ENCODE measurements around the gene PMP22.

Gene PMP22

GRCh38 chr17:15274017-15274416, 8.9 kb upstream of the PMP22 start:
- no peak for DNase-seq (ENCODE audit: low read depth)

GRCh38 chr17:15273141-15273793, 8.1 kb upstream of the PMP22 start:
- DNase-seq (ENCODE audit: low read depth) = no peak

- no peak for DNase-seq (ENCODE audit: low read depth)
These were observed 6.6 kb upstream of the PMP22 start for GRCh38 chr17:15271741-15272140.

DNA sequence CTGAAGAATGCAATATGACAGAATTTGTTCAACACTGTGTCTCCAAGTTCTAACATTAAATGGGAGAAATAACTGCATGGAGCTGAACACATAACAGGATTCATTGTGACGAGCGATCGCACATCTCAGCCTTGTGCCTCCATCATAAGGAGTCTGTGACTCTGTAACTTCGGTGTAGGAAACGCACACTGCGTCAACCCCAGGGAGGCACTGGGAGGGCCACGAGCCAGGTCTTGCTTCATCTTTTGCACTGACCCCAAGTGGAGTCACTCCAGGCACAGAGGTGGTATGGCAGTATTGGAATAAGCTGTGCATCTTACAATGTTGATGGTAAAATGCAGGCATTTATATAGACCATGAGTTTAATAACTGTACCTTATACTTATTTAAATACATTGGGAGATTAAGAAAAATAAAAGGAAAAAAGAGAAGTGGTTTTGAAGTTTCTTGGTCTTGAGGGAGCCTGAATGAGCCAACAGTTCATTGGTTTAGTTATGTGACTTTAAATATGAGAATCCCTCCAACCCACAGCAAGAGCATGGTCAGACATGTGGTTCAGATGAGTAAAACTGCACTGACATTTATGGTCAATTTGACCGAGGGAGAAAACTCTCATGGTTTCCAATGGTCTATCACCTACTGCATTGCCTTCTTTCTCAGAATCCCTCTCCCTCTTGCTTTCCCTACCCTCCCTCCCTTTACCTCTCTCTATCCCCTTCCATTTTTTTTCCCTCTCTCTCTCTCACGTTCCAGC, 5.7 kb upstream of the PMP22 start:
- no peak for DNase-seq (ENCODE audit: low read depth)

DNA sequence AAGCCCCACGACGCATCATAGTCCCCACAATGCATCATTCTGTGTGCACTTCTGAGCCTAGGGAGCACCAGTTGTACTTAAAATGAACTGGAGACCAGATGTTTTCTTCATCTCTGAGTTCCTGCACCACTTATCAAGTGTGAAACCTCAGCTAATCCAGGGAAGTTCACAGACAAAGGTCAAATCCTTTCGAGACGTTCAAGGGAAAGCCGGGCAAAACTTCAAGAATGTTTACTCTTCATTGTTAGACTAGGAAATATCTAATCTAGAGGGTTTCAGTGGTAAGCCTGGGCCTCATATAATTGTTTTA, 4.6 kb upstream of the PMP22 start:
- DNase-seq (ENCODE audit: low read depth) = no peak

DNA sequence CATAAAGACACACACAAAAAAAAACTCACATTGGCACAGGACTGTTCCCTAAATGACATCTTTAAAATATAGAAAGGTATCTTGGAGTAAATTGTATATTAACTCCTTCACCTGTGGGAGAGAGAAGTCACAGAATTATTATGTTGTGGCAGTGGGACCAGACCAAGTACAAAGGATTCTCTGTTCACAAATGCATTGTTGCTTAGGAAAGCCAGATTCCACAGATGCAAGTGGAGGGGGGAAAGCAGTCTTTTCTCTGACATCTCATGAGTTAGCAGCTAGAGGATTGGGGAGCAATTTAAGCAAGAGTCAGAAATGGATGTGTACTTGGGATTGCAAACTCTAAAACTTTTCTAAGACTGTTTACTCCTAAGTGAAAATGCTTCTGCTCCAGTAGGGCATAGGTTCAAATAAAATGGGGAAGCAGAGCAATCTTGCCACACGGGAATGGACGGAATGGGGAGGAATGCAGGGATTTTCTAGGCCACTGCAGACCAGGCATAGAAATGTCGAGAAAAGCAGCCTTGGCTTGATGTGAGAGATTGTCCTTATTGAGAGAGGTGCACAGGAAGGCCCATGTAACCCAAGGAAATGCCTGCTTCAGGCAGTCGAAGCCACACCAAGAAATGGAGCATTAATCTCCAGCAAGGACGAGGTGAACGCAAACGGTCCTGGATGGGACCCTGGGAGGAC, 4.1 kb upstream of the PMP22 start:
- no peak for DNase-seq (ENCODE audit: low read depth)

DNA sequence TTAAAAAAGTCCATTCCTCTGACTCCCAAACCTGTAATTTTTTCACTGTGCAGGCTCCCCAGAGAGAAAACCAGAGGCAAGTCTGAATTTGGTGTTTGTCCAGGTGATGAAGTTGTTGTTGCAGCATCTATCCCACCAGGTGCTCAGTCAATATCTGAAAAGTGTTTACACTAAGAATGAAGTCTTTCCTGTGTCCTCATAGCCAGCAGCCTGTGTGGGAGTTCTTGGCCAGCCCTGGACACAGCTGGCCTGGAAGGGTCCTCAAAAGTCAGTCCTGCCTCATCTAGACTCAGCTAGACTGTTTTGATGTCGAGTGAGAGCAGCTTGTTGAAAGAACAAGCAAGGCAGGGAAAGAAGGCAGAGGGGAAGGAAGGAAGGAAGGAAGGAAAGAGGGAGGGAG, 3.3 kb upstream of the PMP22 start:
- no peak for DNase-seq (ENCODE audit: low read depth)

DNA sequence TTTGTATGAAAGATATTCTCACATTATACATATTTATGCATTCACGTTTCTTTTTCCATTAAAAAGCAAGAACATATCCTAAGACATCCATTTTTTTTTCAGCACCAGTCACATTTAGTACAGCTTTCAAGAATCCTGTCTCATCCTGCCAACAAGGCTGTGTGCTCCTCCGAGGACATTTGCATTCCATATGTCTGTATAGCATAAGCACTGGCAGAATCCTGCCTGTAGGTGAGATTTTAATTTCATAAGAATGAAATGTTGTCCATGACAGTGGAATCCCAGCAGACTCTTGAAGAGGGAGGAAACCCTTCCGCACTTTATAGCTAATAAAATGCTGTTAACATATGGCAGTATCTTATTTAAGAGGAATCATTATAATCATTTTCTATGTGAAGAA, 2.9 kb upstream of the PMP22 start:
- DNase-seq (ENCODE audit: low read depth) = no peak

DNA sequence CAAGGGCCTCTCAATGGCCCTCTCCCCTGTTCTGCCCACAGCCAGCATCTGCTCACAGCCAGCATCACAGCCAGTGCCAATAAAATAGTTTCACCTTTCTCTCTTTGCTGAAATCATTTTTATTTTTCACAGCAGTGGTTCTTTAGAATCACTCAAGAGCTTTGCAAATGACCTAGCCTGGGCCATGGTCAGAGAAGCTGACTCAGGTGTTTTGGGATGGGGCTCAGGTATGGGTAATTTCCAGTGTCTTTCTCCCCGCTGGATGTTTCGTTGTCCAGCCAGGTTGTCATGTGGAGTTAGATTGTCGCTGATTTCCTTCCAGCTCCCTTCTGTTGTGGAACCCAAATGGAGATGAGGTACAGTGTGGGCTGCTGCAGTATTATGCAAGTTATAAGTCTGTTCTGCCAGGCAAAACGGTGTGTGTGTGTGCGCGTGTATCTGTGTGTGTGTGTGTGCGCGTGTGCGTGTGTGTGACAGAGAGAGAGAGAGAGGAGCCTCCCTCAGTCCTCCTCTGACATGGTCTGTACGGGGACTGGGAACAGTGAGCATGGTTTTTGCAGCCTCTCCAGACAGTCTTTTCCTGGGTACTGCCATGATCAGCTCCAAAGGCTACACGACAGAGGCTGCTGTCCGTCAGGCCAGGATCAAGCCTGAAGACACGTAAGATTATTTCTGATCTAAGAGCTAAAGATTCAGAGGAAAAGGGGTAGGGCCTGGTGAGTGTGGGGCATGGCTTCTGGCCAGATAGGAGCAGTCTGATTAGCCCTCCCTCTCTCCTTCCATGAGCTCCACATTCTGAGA, 1.4 kb upstream of the PMP22 start:
- no peak for DNase-seq (ENCODE audit: low read depth)

DNA sequence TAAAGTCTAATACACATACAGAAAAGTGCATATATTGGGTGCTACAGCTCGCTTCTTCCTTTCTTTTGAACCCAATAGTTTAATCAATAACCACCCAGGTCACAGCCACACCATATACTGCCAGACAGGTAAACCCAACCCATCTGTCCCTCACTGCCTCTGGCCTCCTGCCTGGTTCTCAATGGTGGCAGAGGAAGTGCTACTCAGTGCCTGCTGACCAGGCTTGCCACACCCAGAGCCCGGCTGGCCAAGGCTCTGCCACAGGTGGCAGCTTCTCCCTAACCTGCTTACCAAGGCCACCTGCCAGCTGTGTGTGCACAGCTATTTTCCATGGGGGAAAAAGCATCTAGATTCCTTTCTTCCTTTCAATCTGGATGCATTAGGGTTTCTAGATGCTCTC, 584 bp downstream of the PMP22 start:
- DNase-seq (ENCODE audit: low read depth) = no peak

DNA sequence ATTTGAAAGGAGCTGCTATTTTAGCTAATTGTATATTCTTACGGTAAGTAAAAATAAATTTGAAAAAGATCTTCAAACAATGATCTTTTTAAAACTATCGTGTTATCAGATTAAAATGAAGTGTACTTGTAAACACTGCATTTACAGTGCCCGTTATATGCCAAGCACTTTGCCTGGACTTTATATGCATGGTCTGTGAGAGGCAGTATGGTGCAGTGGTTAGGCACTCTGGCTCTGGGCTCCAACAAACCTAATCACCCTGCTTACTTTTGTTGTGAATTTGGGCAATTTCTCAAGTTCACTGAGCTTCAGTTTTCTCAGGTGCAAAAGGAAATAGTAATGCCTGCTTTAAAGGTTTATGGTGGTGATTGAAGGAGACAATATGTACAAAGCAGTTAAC, 1.4 kb downstream of the PMP22 start:
- DNase-seq (ENCODE audit: low read depth) = no peak

GRCh38 chr17:15263206-15263579, 1.9 kb downstream of the PMP22 start:
- DNase-seq (ENCODE audit: low read depth) = no peak

- DNase-seq (ENCODE audit: low read depth) = no peak
These were observed 2.6 kb downstream of the PMP22 start for GRCh38 chr17:15262291-15263205.

GRCh38 chr17:15261802-15262290, 3.3 kb downstream of the PMP22 start:
- no peak for DNase-seq (ENCODE audit: low read depth)

GRCh38 chr17:15261258-15261801, 3.8 kb downstream of the PMP22 start:
- DNase-seq (ENCODE audit: low read depth) = no peak

DNA sequence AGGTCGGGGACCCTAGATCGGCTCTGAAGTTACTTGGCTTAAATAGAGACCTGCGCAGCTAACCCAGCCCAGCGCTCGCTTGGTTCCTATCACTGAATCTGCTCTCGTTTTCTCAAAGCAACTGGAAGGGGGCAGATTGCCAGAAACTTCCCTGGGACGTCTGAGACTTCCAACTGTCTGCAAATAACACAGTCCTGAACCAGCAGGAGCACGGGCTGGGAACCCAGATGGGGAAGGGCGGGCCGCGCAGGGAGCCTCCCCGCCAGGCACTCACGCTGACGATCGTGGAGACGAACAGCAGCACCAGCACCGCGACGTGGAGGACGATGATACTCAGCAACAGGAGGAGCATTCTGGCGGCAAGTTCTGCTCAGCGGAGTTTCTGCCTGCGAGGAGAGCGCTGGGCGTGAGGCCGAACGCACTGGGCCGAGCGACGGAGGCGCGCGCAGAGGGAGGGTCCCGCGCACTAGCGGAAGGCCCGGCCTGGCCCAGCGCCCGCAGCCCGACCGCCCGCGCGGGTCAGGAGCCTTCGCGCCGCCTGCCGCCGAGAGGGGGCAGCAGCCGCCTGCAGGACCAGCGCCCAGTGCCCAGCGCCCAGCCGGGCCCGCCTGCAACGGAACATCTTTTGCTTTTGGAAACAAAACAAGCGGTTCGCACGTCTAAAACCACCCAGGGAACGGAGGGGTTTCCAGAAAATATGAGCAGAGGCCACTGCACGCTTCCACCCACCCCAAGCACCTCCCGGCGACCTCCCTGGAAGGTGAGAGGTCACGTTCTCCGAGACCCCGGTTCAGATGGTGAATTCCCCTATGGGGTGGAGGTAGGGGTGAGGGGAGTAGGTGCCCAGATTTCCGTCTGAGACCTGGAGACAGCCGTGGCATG, 4.5 kb downstream of the PMP22 start:
- DNase-seq (ENCODE audit: low read depth) = no peak

DNA sequence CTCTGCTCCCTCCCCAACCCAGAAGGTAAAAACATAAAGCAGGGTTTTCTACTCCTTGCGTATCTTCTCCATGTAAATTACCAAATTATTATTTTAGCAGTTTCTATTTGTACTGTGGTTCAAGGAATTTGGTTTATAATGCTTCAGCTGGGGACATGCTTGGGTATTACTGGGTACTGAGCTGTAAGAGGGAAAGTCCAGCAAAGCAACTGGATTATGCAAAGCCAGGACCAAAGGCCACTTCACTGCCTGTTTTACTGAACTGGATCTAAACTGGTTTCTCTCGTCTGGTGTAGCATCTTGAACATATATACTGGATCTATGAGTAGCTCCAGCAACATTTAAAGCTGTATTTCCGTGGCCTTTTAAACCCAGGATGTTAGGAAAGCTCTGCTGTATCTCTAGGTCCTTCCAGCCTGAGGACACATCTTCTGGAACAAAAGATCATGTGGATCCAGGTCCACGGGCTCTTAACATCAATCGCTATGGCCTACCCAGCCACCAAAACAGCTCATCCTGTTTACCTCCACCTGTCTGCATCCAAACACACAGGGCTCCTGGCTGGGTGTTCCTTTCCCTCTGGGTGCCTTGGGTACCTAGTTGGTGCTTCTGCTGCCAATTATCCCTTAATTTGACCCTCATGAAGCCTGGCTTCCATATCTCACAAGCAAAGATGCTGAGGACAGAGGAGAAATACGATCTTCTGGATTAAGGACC, 7.2 kb downstream of the PMP22 start:
- DNase-seq (ENCODE audit: low read depth) = no peak

- peak; percentile 26 for DNase-seq (ENCODE audit: low read depth)
These were observed 7.8 kb downstream of the PMP22 start for GRCh38 chr17:15257258-15257788.

DNA sequence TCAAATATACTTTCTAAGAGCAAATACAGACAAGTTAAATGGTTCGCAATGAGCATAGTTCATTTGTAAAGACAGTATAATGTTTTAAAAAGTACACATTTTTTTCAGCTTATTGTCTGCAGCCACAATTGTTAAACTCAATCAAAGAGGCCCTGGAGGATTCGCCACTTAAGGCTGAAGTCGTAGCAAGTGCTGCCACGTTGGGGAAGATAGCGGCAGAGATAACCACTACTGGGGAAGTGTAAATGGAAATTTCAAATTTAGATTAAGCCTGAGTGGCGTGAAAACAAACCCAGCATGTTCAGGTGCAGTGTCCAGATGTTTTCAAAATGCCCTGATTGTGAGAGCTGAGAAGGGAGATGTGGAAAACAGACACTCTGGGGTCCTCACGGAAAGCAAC, 8.4 kb downstream of the PMP22 start:
- DNase-seq (ENCODE audit: low read depth) = no peak

Data from stimulated activated CD8-positive, alpha-beta memory T cell treated with anti-CD3 and anti-CD28 coated beads, Interleukin-12 subunit alpha, Interleukin-12 subunit beta, amount 100 ng/mL, for 1 hour (primary cell).